ENCODE measurements around the gene NT5DC1.

GRCh38 chr6:116267836-116268588, 167.4 kb downstream of the NT5DC1 start:
- TF ChIP-seq, protein P1, sequence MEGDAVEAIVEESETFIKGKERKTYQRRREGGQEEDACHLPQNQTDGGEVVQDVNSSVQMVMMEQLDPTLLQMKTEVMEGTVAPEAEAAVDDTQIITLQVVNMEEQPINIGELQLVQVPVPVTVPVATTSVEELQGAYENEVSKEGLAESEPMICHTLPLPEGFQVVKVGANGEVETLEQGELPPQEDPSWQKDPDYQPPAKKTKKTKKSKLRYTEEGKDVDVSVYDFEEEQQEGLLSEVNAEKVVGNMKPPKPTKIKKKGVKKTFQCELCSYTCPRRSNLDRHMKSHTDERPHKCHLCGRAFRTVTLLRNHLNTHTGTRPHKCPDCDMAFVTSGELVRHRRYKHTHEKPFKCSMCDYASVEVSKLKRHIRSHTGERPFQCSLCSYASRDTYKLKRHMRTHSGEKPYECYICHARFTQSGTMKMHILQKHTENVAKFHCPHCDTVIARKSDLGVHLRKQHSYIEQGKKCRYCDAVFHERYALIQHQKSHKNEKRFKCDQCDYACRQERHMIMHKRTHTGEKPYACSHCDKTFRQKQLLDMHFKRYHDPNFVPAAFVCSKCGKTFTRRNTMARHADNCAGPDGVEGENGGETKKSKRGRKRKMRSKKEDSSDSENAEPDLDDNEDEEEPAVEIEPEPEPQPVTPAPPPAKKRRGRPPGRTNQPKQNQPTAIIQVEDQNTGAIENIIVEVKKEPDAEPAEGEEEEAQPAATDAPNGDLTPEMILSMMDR (IDR thresholded peaks at IDR 0.05; ENCODE audit: low read length), result no peak
- no peak for TF ChIP-seq EZH2phosphoT487 (IDR thresholded peaks at IDR 0.05; ENCODE audit: low read length)
- TF ChIP-seq EZH2 (optimal IDR thresholded peaks at IDR 0.05; ENCODE audit: low read depth, low read length), result no peak
